Measurements from ENCODE around the gene BTBD19. TPM values are rescaled to one million over a fixed set of nuclear protein-coding genes. Genes with fewer than 3 reads are reported as not detected.

Gene BTBD19
- total RNA-seq, 1 donor from 2014 or later, result 5.5 TPM

- Mint-ChIP-seq H3K27me3 (ENCODE audit: low read depth) (peaks cover 10% of the 10 kb centered on the region), H3K27ac (ENCODE audit: unreplicated experiment) (peak overlapping the region; percentile 31), H3K4me3 (peak overlapping the region; percentile 69), H3K36me3 (ENCODE audit: low read depth) (peaks cover 10% of the 10 kb centered on the region), H3K4me1 (peaks cover 31% of the 10 kb centered on the region), H3K9me3 (no peaks in the 10 kb centered on the region)
- TF ChIP-seq CTCF (conservative IDR thresholded peaks at IDR 0.05), result no peak
- DNase-seq (ENCODE audit: low read depth, low spot score), result no peak
Observed at GRCh38 chr1:44785501-44786137, 22.7 kb upstream of the BTBD19 start.

GRCh38 chr1:44786138-44786840 is 22.0 kb upstream of the BTBD19 start:
- Mint-ChIP-seq H3K4me1 (peaks cover 27% of the 10 kb centered on the region), H3K27ac (ENCODE audit: unreplicated experiment) (no peak overlapping the region), H3K4me3 (peak overlapping the region; percentile 69), H3K9me3 (no peaks in the 10 kb centered on the region), H3K27me3 (ENCODE audit: low read depth) (peaks cover 10% of the 10 kb centered on the region), H3K36me3 (ENCODE audit: low read depth) (peaks cover 4% of the 10 kb centered on the region)
- DNase-seq (ENCODE audit: low read depth, low spot score), result peak; percentile 73
- peak; percentile 99 for TF ChIP-seq CTCF (conservative IDR thresholded peaks at IDR 0.05)

GRCh38 chr1:44786841-44787426 is 21.4 kb upstream of the BTBD19 start:
- Mint-ChIP-seq H3K4me3 (peak overlapping the region; percentile 55), H3K4me1 (peaks cover 26% of the 10 kb centered on the region), H3K27me3 (ENCODE audit: low read depth) (peaks cover 10% of the 10 kb centered on the region), H3K27ac (ENCODE audit: unreplicated experiment) (no peak overlapping the region), H3K36me3 (ENCODE audit: low read depth) (no peaks in the 10 kb centered on the region), H3K9me3 (no peaks in the 10 kb centered on the region)
- DNase-seq (ENCODE audit: low read depth, low spot score), result no peak
- no peak for TF ChIP-seq CTCF (conservative IDR thresholded peaks at IDR 0.05)

GRCh38 chr1:44787506-44787905 is 20.8 kb upstream of the BTBD19 start:
- Mint-ChIP-seq H3K4me1 (peaks cover 26% of the 10 kb centered on the region), H3K4me3 (no peak overlapping the region), H3K9me3 (no peaks in the 10 kb centered on the region), H3K27ac (ENCODE audit: unreplicated experiment) (no peak overlapping the region), H3K36me3 (ENCODE audit: low read depth) (no peaks in the 10 kb centered on the region), H3K27me3 (ENCODE audit: low read depth) (peaks cover 10% of the 10 kb centered on the region)
- no peak for DNase-seq (ENCODE audit: low read depth, low spot score)
- no peak for TF ChIP-seq CTCF (conservative IDR thresholded peaks at IDR 0.05)

GRCh38 chr1:44788120-44788860 is 20.0 kb upstream of the BTBD19 start, which contains the start of gene BEST4:
TSS of gene BEST4 (minus strand) at chr1:44788170. CDS start at chr1:44787705, 465 bp downstream.
- Mint-ChIP-seq H3K36me3 (ENCODE audit: low read depth) (no peaks in the 10 kb centered on the region), H3K27me3 (ENCODE audit: low read depth) (peaks cover 10% of the 10 kb centered on the region), H3K27ac (ENCODE audit: unreplicated experiment) (no peak within 1 kb of the TSS), H3K4me1 (peaks cover 24% of the 10 kb centered on the region), H3K9me3 (no peaks in the 10 kb centered on the region), H3K4me3 (no peak within 1 kb of the TSS)
- no peak for DNase-seq (ENCODE audit: low read depth, low spot score)
- no peak for TF ChIP-seq CTCF (conservative IDR thresholded peaks at IDR 0.05)
